ENCODE measurements around the gene MVB12B.

MVB12B gene

GRCh38 chr9:126366366-126367011 is 39.9 kb downstream of the MVB12B start:
- POLR2A ChIA-PET (ENCODE audit: low non-redundant PET), result no interaction called here
- DNase-seq (ENCODE audit: low spot score), result no peak
- H3K27ac ChIP-seq, result no peak overlapping the region
- CTCF ChIA-PET, result no interaction called here
- no peak for TF ChIP-seq CTCF (conservative IDR thresholded peaks at IDR 0.05; ENCODE audit: low read depth)

GRCh38 chr9:126367139-126367538 is 40.5 kb downstream of the MVB12B start:
- H3K27ac ChIP-seq, result no peak overlapping the region
- no peak for DNase-seq (ENCODE audit: low spot score)
- POLR2A ChIA-PET (ENCODE audit: low non-redundant PET), result no interaction called here
- CTCF ChIA-PET, result interaction anchor here (0.6 kb wide), 1 partner anchor 671 kb away, joined by 3 read pairs; no protein-coding TSS in a partner anchor
- TF ChIP-seq CTCF (conservative IDR thresholded peaks at IDR 0.05; ENCODE audit: low read depth), result no peak

GRCh38 chr9:126367616-126368015 is 41.0 kb downstream of the MVB12B start:
- CTCF ChIA-PET, result interaction anchor here (0.6 to 1.4 kb wide), 2 partner anchors 124 to 671 kb away, joined by 3 to 5 read pairs; no protein-coding TSS in a partner anchor
- H3K27ac ChIP-seq, result no peak overlapping the region
- TF ChIP-seq CTCF (conservative IDR thresholded peaks at IDR 0.05; ENCODE audit: low read depth), result no peak

GRCh38 chr9:126368020-126368419 is 41.4 kb downstream of the MVB12B start:
- TF ChIP-seq CTCF (conservative IDR thresholded peaks at IDR 0.05; ENCODE audit: low read depth), result no peak
- DNase-seq (ENCODE audit: low spot score), result no peak
- POLR2A ChIA-PET (ENCODE audit: low non-redundant PET), result no interaction called here
- no peak overlapping the region for H3K27ac ChIP-seq
- CTCF ChIA-PET, result interaction anchor here (0.6 to 1.4 kb wide), 2 partner anchors 123 to 671 kb away, joined by 3 to 5 read pairs; no protein-coding TSS in a partner anchor

More at GRCh38 chr9:126367616-126368015, 41.0 kb downstream of the MVB12B start:
- POLR2A ChIA-PET (ENCODE audit: low non-redundant PET), result no interaction called here
- no peak for DNase-seq (ENCODE audit: low spot score)

GRCh38 chr9:126371007-126371870 is 44.6 kb downstream of the MVB12B start:
- no peak overlapping the region for H3K27ac ChIP-seq
- POLR2A ChIA-PET (ENCODE audit: low non-redundant PET), result no interaction called here
- DNase-seq (ENCODE audit: low spot score), result no peak
- CTCF ChIA-PET, result no interaction called here
- TF ChIP-seq CTCF (conservative IDR thresholded peaks at IDR 0.05; ENCODE audit: low read depth), result no peak

- no peak for DNase-seq (ENCODE audit: low spot score)
- no peak for TF ChIP-seq CTCF (conservative IDR thresholded peaks at IDR 0.05; ENCODE audit: low read depth)
- CTCF ChIA-PET, result no interaction called here
Observed at GRCh38 chr9:126372716-126373115, 46.1 kb downstream of the MVB12B start.

More at GRCh38 chr9:126372716-126373115, 46.1 kb downstream of the MVB12B start:
- POLR2A ChIA-PET (ENCODE audit: low non-redundant PET), result no interaction called here
- no peak overlapping the region for H3K27ac ChIP-seq

Measured in RWPE1 (cell line).